HG03520 (cell line): ENCODE measurements around the gene SOHLH2.

Experiments used
- ATAC-seq: cut with Tn5 transposase; IDR thresholded peaks from one replicate; pipeline ENCODE4 v1.9.1; 2021; ENCODE audit warnings: mild to moderate bottlenecking, moderate library complexity; ENCODE audit not compliant: unreplicated experiment

Gene SOHLH2, protein sequence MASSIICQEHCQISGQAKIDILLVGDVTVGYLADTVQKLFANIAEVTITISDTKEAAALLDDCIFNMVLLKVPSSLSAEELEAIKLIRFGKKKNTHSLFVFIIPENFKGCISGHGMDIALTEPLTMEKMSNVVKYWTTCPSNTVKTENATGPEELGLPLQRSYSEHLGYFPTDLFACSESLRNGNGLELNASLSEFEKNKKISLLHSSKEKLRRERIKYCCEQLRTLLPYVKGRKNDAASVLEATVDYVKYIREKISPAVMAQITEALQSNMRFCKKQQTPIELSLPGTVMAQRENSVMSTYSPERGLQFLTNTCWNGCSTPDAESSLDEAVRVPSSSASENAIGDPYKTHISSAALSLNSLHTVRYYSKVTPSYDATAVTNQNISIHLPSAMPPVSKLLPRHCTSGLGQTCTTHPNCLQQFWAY

DNA sequence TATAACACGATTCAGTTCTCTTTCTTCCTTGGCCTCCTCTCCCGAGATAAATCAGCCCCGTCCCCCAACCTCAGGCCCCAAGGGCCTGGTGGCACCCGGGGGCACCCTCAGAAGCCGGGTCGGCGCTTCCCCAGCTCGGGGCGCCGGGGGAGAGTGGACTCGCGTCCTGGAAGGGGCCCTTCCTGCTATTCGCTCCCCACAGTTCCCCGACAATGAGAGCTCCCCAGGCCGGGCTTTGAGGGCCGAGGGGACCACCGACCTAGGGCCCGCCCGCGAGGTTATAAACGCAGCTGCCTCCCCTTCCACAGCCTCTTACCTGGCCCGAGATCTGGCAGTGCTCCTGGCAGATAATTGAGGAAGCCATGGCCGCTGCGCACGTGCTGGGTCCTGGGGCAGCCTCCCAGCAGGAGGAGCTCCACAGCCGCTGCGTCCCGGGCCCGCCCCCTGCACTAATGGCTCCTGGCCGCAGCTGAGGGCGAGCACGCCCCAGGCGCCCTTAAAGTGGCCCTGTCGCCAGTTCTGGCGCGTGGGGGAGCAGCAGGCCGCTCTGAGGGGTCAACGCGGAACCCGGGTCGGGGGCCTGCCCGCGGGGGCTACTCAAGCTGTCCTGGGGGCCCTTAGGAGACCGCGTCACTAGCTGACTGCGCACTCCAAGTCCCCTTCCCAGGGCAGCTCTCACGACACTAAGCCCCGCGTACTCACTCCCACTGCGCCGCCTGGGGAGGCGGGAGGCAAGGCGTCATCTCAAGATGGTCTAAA, at the start of gene SOHLH2:
TSS of gene SOHLH2 (minus strand) at position 394 of the 759 bp plus-strand sequence. CDS start at position 364, 30 bp downstream.
- ATAC-seq: no peak

DNA sequence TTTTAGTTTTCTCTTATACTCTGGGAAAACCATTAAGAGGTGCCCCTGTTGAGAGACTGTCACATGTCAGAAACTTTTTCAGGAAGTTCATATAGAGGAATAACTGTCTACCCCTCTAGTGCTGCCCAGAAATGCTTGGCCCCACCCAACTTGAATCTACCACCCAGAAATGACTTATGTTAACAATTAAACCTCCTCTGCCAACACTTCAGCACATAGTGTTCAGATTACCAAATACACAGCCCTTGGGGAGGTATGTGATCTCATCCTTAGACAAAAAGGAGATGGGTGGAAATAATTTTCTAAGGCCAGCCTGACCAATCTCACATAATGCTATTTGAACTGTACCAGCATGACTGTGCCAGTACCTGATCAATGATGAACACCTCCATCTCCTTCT, 47.6 kb upstream of the SOHLH2 start:
- no peak for ATAC-seq

DNA sequence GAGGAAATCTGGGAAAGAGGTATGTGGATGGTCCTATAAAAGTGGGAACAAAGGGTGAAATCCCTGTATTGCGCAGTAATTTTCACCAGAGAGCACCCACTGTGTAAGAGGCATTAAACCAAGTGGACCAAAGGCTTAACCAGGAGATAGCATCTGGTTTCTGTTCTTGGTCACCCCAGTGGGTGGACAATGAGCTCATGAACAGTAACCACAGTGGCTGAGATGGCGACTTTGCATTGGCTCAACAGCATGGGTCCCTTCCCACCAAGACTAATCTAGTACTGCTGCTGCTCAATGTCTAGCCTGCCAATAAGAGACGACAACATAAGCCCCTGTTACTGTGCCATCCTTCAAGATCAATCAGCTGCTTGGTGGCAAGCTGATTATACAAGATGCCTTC, 46.7 kb upstream of the SOHLH2 start:
- ATAC-seq: no peak

DNA sequence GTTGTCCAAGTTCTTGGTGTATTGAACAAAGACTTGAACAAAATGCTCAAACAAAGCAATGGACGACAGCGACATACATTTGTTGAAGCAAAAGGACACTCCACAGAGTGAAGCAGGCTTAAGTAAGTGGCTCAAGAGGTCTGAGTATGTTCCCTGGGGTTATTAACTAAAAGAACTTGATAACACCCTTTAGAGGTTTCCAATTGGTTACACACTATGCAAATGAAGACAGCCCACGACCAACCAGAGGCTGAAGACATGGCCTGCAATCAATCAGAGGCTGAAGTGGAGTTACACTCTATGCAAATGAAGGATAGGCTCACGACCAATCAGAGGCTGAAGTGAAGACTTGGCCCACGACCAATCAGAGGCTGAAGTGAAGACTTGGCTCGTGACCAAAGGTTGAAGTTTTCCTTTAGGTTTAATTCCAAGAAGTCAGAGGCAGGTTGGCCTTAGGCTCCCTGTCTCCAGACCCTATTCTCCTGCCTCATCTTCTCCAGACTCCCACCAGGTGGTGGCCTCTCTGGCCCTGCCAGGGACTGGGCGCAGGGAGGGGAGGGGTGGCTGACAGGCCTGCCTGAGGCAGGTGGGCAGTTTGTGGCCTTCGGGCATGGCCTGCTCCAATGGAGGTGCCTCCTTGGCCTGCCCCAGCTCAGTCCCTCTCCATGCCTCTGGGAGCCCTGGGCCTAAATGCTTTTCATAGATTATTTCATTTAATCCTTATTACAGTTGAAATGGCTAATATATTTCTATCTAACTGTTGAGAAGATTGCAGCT, 45.2 kb upstream of the SOHLH2 start:
- no peak for ATAC-seq

DNA sequence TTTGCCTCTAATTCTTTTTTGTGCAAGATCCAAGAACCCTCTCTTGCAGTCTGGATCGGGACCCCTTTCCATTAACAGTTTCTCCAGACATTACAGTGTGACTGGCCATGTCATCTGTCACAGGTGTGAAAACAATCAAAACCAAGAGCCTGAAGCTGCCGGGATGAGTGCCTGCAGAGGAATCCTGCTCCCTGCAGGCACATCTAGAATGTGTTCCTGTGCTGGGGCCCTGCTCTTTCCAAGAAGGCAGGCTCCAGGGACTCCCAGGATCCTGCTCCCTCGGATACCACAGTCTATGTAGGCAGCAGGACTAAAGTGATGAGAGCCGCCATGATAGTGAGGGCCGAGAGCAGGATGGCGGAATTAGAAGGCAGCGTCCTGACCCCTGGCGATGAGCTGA, 44.5 kb upstream of the SOHLH2 start:
- ATAC-seq: no peak

DNA sequence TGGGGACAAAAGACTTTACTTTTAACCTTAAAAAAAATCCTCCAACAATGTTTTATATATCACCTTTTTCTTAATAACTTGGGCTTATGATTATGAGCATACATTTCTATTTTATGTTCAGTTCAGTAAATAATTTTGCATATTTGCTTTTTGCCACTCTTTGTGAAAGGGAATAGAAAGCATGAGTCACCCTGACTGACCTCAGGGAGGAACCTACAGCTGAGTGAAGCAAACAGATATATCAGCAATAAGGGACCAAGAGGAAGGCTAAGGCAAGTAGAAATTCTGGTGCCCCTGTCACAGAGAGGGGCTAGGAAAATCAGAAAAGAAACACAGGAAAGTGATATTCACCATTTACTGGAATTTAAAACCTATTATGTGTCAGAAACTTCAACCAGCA, 37.2 kb upstream of the SOHLH2 start:
- ATAC-seq: no peak

DNA sequence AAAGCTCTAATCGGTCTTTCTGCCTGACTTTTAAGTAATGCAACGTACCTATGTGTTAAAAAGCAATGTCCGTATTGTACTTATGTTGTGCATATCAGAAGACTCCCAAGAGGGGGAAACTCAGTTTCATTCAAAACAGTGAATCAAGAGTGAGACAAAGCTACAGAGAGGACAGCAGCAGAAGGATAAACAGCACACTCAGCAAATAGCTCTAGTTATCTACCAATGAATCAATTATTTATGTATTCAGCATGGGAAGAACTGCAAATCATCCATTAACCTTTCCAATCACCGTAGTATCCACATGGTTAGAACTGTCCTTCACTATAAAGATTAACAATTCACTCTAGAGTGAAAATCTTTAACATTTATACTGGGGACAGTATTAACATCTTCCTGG, 36.7 kb upstream of the SOHLH2 start:
- ATAC-seq: no peak

DNA sequence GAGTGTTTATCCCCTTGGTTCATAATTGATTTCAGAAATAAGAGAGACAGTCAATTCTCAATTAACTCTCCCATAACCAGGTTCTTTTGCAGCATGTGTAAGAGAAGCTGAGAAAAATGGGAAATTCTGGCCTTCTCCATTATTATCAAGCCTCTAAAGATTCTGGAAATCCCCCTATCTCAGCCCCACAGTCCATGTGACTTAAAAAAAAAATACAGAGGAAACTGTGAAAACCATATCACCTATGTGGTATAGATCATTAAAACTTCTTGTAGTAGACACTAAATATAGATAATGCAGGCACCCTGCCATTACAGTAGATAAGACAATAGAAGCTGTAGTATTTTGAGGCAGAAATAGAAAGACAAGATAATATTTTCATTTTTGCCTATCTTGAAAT, 34.3 kb upstream of the SOHLH2 start:
- no peak for ATAC-seq

DNA sequence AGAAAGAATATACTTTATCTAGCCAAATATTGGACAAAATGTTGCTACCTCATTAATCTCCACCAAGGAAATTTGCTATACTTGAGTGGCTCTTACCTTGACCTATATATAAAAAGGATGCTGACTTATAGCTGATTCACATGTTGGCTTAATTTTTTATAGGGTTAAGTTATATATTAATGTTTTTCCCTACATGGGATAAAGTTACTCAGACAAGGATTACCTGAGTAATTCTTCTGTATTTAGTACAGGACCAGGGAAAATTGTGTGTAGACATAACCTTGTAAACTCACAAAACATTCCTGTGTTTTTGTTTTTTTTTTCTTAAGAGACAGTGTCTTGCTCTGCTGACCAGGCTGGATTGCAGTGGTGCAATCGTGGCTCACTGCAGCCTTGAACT, 30.6 kb upstream of the SOHLH2 start:
- ATAC-seq: no peak

DNA sequence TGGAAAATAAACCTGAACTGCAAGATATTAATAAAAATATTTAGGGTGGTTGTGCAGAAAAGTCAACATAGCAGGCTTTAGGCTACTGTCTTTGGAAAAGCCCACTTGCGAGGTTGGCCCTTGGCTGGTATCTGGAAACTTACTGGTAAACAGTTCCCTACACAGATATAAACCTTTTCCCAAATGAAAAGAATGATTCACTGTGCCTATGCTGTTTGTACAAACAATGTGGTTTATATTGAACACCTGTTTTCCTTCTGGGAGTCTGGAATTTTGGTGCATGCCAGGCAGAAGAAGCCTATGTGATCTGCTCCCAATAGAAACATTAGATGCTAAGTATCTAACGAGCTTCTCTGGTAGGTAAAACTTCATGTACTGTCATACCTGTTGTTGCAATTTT, 29.7 kb upstream of the SOHLH2 start:
- no peak for ATAC-seq

DNA sequence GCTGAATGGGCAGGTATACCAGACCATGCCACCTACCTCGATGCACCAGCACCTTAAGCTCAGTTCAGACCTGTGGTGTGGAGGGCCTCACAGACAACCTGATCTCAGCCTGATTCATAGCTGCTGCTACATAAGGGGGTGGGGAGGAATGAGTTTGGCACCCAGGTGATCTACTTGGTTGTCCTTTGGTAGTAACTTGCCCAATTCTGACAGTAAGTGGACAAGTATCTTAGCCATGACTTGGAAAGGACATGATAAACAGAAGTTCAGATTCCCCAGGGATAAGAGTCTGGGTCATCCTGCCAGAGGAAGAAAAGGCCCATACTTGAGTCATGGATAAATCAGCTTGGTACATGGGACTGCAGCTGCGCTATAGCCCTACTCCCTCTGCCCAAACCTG, 28.4 kb upstream of the SOHLH2 start:
- ATAC-seq: no peak

DNA sequence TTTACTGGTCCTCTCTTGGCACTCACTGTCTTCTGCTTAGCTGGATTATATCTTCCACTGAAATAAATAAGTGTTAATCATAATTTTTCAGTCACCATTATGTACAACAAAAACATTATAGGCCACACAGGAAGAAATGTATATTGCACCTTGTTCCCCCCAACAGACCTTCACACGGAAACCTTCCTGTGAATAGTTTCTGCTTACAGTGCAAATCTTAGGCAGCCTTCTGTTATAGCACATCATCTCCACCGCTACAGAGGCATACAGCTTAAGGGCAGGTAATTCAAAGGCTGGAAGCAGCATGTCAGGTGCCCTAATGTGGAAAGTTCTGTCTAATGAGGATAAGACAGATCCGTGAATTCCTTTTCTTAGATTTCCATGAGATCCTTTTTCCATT, 16.9 kb upstream of the SOHLH2 start:
- no peak for ATAC-seq

DNA sequence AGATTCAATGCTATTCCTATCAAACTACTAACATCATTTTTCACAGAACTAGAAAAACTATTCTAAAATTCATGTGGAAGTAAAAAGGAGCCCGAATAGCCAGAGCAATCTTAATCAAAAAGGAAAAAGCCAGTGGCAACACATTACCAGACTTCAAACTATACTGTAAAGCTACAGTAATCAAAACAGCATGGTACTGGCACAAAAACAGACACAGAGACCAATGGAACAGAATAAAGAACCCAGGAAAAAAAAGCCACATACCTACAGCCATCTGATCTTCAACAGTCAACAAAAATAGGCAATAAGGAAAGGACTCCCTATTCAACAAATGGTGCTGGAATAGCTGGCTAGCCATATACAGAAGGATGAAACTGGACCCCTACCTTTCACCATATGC, 10.4 kb upstream of the SOHLH2 start:
- no peak for ATAC-seq

DNA sequence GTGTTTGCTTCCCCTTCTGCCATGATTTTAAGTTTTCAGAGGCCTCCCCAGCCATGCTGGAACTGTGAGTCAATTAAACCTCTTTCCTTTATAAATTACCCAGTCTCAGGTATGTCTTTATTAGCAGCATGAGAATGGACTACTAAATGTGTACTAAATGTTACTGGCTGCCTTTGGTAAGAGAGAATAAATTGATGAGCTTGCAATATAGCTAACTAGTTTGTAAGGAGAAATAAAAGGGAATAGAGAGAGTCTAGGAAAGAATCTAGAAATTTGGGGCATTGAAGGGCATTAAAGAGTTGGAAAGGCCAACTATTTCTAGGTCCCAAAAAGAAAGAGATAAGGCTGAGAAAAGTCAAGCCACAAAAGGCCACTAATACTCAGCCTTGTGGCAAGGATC, 5.5 kb upstream of the SOHLH2 start:
- ATAC-seq: no peak

DNA sequence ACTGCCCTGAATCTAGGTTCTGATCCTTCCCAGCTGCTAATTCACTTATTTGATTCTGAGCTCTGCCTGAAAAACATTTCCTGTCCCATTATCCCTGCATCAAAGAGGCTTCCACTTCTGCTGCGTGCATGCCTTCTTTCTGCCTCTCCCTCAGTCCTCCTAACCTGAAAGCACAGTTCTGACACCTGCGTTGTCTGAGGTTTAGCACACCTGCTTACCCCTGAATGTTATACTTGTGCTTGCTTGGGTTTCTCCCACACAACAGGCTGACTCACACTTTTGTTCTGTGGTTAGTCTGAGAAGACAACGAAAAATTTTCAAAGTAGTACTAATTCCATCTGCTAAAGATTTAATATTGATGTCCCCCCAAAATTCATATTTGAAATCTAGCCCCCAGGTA, 3.1 kb upstream of the SOHLH2 start:
- ATAC-seq: no peak

DNA sequence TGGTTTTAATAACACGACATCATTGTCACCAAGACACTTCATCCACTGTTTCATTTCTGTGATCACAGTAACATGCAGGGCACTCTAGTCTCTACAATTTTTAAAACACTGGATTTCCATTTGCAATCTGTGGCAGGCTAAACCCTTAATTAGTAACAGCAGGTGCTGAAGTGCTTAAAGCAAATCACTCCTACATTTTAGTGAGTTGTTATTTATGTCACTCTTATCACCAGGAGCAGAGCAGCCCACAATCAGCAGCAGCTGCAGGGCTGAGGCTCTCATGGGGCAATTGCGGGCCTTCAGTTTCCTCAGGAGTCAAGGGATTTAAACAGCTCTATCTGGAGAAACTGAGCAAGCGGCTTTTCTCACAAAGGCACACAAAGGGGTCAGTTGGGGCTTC, 1.6 kb downstream of the SOHLH2 start:
- ATAC-seq: no peak

DNA sequence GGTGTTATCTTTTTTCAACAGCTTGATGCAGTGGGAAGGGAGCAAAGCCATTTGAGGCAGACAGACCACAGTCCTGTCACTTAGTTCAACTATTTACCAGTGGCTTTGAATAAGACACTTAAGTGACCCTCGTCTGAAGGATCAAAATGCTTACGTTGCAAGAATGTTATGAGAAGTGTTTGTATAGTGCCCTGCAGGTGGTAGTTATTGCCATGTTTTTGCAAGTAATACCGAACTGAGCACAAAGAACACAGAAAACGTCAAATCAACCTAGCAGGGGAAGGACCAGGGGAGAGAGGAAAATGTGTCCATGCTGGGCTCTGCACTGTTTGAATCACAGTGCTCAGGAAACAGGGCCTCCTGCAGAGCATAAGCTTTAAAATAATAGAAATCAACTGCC, 2.8 kb downstream of the SOHLH2 start:
- no peak for ATAC-seq

DNA sequence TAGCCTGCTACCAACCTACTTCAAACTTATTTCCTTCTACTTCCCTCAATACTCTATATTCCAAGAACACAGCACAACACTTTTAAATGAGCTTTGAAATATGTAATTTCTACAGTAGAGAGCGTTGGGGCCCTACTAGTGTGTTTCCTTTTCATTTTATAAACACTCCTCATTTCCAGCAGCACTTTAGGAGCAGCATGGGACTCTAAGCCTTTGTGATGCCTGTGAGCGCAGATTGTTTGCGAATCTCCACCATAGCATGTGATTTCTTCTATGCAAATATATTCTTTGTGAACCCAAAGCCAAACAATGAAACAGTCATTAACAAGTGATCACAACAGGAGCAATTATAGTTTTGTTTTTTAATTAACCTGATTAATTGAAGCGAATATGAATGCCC, 3.6 kb downstream of the SOHLH2 start:
- no peak for ATAC-seq

DNA sequence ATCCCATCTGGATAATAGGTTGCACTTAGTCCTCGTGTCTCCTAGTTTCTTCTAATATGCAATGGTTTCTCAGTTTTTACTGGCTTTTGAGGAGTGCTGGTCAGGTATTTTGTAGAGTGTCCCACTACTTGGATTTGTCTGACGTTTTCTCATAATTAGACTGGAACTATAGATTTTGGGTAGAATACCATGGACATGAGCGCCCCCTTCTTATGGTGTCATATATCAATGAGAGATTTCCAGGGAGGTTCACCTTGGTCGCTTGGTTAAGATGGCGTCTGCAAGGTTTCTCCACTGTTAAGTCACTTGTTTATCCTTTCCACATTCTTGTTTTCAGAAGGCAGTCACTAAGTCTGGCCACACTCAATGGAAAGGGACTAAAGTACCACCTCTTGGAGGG, 6.7 kb downstream of the SOHLH2 start:
- ATAC-seq: no peak

DNA sequence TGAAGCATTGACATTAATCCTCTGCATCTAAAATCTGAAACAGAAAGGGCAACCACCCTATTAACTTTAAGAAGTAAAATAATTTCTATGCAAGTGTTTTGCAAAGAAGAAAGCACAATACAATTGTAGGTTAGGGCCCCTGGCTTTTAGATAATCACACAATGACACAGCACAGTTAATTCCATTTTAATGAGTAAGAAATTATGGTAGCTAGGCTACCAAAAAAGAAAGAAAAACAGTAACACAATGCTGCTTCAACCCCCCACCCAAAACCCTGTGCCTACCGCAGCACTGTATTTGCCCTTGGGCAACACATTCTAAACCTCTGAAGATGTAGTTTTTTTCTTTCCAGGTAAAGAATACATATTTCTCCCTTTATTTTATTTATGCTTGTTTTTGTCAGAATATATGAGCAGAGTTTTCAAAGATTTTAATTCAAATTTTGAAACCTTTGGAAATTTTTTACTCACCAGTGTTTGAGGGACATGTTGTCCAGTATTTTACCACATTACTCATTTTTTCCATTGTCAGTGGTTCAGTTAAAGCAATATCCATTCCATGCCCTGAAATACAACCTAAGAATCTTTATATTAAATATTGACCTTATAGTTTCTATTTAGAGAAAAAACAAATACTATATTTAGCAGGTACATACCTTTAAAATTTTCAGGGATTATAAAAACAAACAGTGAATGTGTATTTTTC, 21.1 kb downstream of the SOHLH2 start:
- ATAC-seq: no peak

DNA sequence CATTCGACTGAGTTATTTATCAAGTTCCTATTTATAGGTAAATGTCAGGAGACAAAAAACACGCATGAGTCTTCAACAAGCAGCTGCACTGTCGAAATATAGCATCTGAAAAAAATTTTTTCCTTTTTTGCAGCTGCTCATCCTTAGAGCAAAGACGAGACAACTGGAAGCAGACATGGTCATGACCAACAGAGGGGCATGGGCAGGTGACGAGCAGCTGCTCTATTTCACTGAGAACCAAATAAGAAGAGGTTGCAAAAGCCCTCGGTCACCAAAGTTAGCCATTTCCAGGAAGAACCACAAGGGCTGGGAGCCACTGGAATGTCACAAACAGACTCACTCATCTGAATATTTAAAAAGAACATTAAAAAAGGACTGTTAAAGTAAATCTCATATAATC, 22.2 kb downstream of the SOHLH2 start:
- no peak for ATAC-seq
